A673 (cell line): ENCODE measurements around the gene SATB1. TPM values are rescaled to one million over a fixed set of nuclear protein-coding genes. Genes with fewer than 3 reads are reported as not detected.

Source experiments
- BruUV-seq: library from RNA; stranded (reverse); fragments of 400-500 nt; replicated peaks from 2 replicates; lab custom pipeline; 2021; lab: Mats Ljungman, UMichigan
- CTCF ChIA-PET: fragments of 300-600 bp; sonication (Branson Sonifier 250); formaldehyde crosslinking; loops from one replicate; lab custom pipeline; 2022; ENCODE audit warnings: antibody characterized with exemption; lab: Charles Lee
- POLR2A ChIA-PET: fragments of 300-600 bp; sonication (Branson Sonifier 250); formaldehyde crosslinking; loops from one replicate; lab custom pipeline; 2022; ENCODE audit warnings: antibody characterized with exemption; ENCODE audit not compliant: low non-redundant PET; lab: Charles Lee
- DNase-seq: peaks from one replicate; pipeline ENCODE4 v3.0.0-alpha.2; 2015; ENCODE audit warnings: low spot score
- H3K27ac ChIP-seq: fragments of 200-600 bp; sonication (generic); 2 replicates; pipeline ENCODE4 v1.5.1; 2016; ENCODE audit warnings: mixed run types, low read depth, mild to moderate bottlenecking, mixed read lengths, antibody characterized with exemption, low read length; ENCODE audit not compliant: poor library complexity, severe bottlenecking
- H3K27me3 ChIP-seq: fragments of 200-600 bp; sonication (generic); replicated peaks from 2 replicates; pipeline ENCODE4 v1.6.1; 2017; ENCODE audit warnings: mixed run types, low read depth, mild to moderate bottlenecking, mixed read lengths, antibody characterized with exemption, low read length; ENCODE audit not compliant: insufficient read depth, poor library complexity
- H3K36me3 ChIP-seq: fragments of 200-600 bp; sonication (generic); 2 replicates; pipeline ENCODE4 v1.6.1; 2016; ENCODE audit warnings: mixed run types, mild to moderate bottlenecking, mixed read lengths, antibody characterized with exemption, low read length; ENCODE audit not compliant: insufficient read depth, poor library complexity, severe bottlenecking
- H3K4me1 ChIP-seq: fragments of 200-600 bp; sonication (generic); 2 replicates; pipeline ENCODE4 v1.6.1; 2017; ENCODE audit warnings: mixed run types, mild to moderate bottlenecking, mixed read lengths, antibody characterized with exemption, low read length; ENCODE audit not compliant: insufficient read depth, poor library complexity, severe bottlenecking
- H3K4me3 ChIP-seq: fragments of 200-600 bp; sonication (generic); 2 replicates; pipeline ENCODE4 v1.5.1; 2016; ENCODE audit warnings: low read depth, mixed run types, mild to moderate bottlenecking, mixed read lengths, low read length; ENCODE audit not compliant: poor library complexity, severe bottlenecking
- H3K9me3 ChIP-seq: fragments of 200-600 bp; sonication (generic); 2 replicates; pipeline ENCODE4 v1.6.1; 2016; ENCODE audit warnings: mixed run types, low read depth, mild to moderate bottlenecking, mixed read lengths, antibody characterized with exemption, low read length; ENCODE audit not compliant: poor library complexity, severe bottlenecking
- EZH2 ChIP-seq: fragments of 200-600 bp; sonication (generic); IDR thresholded peaks from 2 replicates; pipeline ENCODE4 v1.6.1; 2017; ENCODE audit warnings: borderline replicate concordance, low read depth, mild to moderate bottlenecking, mixed read lengths, antibody characterized with exemption, low read length; ENCODE audit not compliant: poor library complexity, severe bottlenecking
- intact Hi-C: fragments of 100-400 bp; cut with micrococcal nuclease; formaldehyde crosslinking; loops from one replicate; pipeline ENCODE4 v1.10.0; 2022; ENCODE audit not compliant: unreplicated experiment
- total RNA-seq: library from RNA; stranded (reverse); gene quantifications from 2 replicates; pipeline ENCODE4 v1.2.3, GENCODE V29; 2021
- TF ChIP-seq, protein P1 (sequence below): fragments of 300-800, 200-600 bp; sonication (generic); conservative IDR thresholded peaks from 2 replicates; pipeline ENCODE4 v1.5.1; 2017; ENCODE audit warnings: low read depth, mild to moderate bottlenecking, antibody characterized with exemption, low read length, moderate library complexity, mixed read lengths

SATB1 gene
- total RNA-seq, 1 experiment from 2014 or later, result 5.9 TPM

DNA sequence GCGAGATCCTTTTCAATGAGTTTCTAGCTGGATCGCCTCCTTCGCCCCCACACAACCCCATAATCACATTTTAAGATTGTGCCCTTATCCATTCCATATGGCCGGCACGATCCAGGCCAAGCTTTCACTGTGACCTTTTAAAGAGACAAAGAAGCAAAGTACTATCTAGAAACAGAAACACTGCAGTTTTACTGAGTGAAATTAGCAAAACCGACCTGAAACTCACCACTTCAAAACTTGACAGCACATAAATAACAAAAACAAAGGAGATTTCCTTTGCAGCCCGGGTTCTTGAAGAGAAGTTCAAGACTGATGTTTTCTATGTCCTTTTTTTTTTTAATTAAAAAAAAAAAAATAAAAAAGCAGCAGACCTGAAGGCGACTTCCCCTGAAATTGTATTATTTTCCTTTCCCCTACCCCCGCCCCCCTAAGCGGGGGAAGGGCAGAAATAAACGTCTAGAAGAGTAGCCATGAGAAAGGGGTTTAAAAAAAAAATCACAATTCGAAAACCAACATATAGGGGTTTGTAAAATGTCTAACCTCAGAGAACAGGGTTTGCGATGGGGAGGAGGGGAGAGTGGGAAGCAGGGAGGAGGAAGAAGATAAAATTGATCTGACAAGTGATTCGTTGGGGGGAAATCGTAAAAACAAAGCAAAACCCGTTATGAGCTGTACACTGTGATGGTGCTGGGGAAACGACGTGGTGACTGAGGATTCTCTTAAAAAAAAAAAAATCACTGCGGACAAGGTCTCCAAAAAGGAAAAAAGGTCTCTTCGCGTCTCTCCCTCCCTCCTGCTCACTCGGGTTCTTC, 1.5 kb downstream of the SATB1 start:
- ChIA-PET POLR2A (no interaction called here), CTCF (no interaction called here)
- Histone ChIP-seq H3K4me1 (peaks cover 4% of the 10 kb centered on the region), H3K27me3 (peaks cover 16% of the 10 kb centered on the region), H3K36me3 (no peaks in the 10 kb centered on the region), H3K9me3 (no peaks in the 10 kb centered on the region), H3K4me3 (peak overlapping the region; percentile 73), H3K27ac (peak overlapping the region; percentile 70)
- intact Hi-C loops, result no loop called here
- TF ChIP-seq, protein P1, sequence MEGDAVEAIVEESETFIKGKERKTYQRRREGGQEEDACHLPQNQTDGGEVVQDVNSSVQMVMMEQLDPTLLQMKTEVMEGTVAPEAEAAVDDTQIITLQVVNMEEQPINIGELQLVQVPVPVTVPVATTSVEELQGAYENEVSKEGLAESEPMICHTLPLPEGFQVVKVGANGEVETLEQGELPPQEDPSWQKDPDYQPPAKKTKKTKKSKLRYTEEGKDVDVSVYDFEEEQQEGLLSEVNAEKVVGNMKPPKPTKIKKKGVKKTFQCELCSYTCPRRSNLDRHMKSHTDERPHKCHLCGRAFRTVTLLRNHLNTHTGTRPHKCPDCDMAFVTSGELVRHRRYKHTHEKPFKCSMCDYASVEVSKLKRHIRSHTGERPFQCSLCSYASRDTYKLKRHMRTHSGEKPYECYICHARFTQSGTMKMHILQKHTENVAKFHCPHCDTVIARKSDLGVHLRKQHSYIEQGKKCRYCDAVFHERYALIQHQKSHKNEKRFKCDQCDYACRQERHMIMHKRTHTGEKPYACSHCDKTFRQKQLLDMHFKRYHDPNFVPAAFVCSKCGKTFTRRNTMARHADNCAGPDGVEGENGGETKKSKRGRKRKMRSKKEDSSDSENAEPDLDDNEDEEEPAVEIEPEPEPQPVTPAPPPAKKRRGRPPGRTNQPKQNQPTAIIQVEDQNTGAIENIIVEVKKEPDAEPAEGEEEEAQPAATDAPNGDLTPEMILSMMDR, result no peak
- no peak for TF ChIP-seq EZH2
- no TSS peak for BruUV-seq
- peak; percentile 61 for DNase-seq

DNA sequence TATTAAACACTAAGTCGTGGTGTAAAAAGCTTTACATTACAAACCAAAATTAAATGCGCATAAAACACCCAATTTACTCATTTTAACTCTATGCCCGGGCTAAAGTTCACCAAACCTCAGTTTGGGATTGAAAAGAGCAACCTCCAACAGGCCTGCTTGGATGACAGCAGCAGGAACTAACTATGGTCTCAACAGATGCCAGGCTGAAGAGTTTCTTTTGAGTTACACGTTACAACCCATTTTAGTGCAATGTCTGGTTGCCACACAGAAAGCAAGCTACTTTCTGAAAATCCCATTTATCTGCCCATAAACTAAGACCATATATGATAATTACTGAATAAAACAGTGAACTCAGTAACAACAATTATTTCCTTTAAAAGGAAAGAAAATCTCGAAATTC, 2.2 kb downstream of the SATB1 start:
- intact Hi-C loops, result no loop called here
- POLR2A ChIA-PET, result no interaction called here
- Histone ChIP-seq H3K36me3 (no peaks in the 10 kb centered on the region), H3K4me1 (peaks cover 4% of the 10 kb centered on the region), H3K9me3 (no peaks in the 10 kb centered on the region), H3K27ac (no peak overlapping the region), H3K4me3 (peak overlapping the region; percentile 73), H3K27me3 (peaks cover 16% of the 10 kb centered on the region)
- CTCF ChIA-PET, result no interaction called here
- no TSS peak for BruUV-seq
- TF ChIP-seq, protein P1, result no peak
- TF ChIP-seq EZH2, result no peak
- DNase-seq, result no peak

DNA sequence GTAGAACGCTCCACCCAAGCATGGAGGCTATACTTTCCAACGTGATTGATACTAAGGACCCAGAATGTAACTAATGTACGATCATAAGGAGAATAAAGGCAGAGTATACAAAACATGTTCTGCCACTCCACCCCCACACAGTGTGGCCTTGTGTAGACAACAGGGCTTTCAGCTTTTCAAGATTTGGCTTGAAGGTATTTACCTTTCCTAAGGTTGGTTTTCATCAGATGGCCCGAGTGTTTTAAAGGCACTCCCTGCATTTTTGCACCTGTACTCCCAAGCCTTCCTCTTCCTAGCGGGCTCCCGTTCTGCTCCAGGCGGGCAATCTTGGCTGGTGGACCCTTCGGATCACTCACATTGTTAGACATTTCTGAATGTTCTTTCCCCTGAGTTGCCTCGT, 4.6 kb downstream of the SATB1 start:
- no peaks in the 10 kb centered on the region for H3K9me3 ChIP-seq
- no peaks in the 10 kb centered on the region for H3K36me3 ChIP-seq
- no peak for TF ChIP-seq EZH2
- intact Hi-C loops, result no loop called here
- peaks cover 4% of the 10 kb centered on the region for H3K4me1 ChIP-seq
- no TSS peak for BruUV-seq
- H3K4me3 ChIP-seq, result no peak overlapping the region
- no peaks in the 10 kb centered on the region for H3K27me3 ChIP-seq
- DNase-seq, result no peak
- H3K27ac ChIP-seq, result no peak overlapping the region
- ChIA-PET POLR2A (no interaction called here), CTCF (no interaction called here)
